Measurements from ENCODE around the gene RELA.

Gene RELA

GRCh38 chr11:65617990-65618751, 44.5 kb downstream of the RELA start:
- H3K4me1 ChIP-seq (ENCODE audit: control insufficient read depth, insufficient read depth, low read length, poor library complexity, severe bottlenecking): peaks cover 10% of the 10 kb centered on the region
- no peak overlapping the region for H3K27ac ChIP-seq (ENCODE audit: low read depth, low read length, severe bottlenecking)
- H3K36me3 ChIP-seq (ENCODE audit: control insufficient read depth, insufficient read depth, low read length): peaks cover 63% of the 10 kb centered on the region
- 96% methylated on average over 26 to 29 of the region's 33 CpGs for WGBS, 2 experiments (ENCODE audit: insufficient coverage in 2 of 2)
- no peak overlapping the region for H3K4me3 ChIP-seq (ENCODE audit: extremely low read depth, insufficient read depth, low read length, poor library complexity, severe bottlenecking)
- no peaks in the 10 kb centered on the region for H3K9me3 ChIP-seq (ENCODE audit: control insufficient read depth, low read length)

DNA sequence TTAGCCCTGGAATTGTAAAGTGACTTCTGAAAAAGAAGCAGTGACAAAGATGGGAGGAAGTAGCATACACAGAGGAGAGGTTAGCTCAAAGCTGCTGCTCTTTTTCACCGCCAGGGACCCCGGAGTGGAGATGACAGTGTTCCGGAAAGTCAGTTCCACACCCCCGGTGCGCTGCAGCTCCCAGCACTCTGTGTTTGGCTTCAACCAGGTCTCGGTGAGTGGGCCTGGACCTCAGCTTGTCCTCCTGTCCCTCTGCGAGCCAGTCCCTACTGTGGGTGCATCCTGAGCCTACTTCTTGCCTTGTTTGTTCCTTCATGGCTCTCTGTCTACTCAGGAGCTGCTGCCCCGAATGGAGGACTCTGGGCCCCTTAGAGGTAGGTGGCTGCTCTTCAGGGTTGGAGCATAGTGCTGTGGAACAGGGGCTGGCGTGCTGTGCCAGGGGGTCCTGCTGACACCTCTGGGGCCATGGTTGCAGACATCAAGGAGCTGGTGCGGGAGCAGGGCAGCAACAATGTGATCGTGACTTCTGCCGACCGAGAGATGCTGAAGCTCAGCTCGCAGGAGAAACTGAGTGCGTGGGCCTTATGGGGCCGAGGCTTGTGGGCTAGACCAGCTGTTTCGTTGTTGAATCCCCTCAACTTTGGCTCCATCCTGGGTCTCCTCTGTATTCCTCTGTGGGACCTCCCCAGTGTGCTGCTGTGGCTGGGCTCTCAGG, 45.4 kb downstream of the RELA start:
- peaks cover 19% of the 10 kb centered on the region for H3K4me1 ChIP-seq (ENCODE audit: control insufficient read depth, insufficient read depth, low read length, poor library complexity, severe bottlenecking)
- 94 to 97% methylated on average over 17 of the region's 17 CpGs for WGBS, 2 experiments (ENCODE audit: insufficient coverage in 2 of 2)
- no peak overlapping the region for H3K27ac ChIP-seq (ENCODE audit: low read depth, low read length, severe bottlenecking)
- H3K9me3 ChIP-seq (ENCODE audit: control insufficient read depth, low read length): no peaks in the 10 kb centered on the region
- H3K36me3 ChIP-seq (ENCODE audit: control insufficient read depth, insufficient read depth, low read length): peaks cover 64% of the 10 kb centered on the region
- peak overlapping the region; percentile 85 for H3K4me3 ChIP-seq (ENCODE audit: extremely low read depth, insufficient read depth, low read length, poor library complexity, severe bottlenecking)

DNA sequence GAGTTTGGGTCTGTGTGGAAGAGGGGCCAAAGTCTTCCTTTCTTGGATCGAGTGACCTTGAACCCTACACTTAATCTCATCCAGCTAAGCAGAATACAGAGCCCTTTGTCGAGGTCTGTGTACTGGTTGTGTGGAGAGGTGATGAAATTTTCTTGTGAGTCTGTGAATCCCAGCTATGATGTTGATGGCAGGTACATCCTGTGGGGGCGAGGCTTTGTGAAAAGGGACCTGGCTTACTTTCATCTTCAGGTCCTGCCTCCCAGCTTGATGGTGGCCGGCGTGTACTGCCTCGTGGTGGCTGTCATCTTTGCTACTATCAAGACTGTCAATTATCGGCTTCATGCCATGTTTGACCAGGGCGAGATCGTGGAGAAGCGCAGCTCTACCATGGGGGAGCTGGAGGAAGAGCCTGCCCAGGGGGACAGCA, 46.1 kb downstream of the RELA start:
- H3K4me3 ChIP-seq (ENCODE audit: extremely low read depth, insufficient read depth, low read length, poor library complexity, severe bottlenecking): peak overlapping the region; percentile 85
- H3K36me3 ChIP-seq (ENCODE audit: control insufficient read depth, insufficient read depth, low read length): peaks cover 59% of the 10 kb centered on the region
- H3K27ac ChIP-seq (ENCODE audit: low read depth, low read length, severe bottlenecking): no peak overlapping the region
- 82 to 88% methylated on average over 7 to 8 of the region's 10 CpGs for WGBS, 2 experiments (ENCODE audit: insufficient coverage in 2 of 2)
- H3K9me3 ChIP-seq (ENCODE audit: control insufficient read depth, low read length): no peaks in the 10 kb centered on the region
- H3K4me1 ChIP-seq (ENCODE audit: control insufficient read depth, insufficient read depth, low read length, poor library complexity, severe bottlenecking): peaks cover 24% of the 10 kb centered on the region

GRCh38 chr11:65615950-65616574, 46.7 kb downstream of the RELA start:
- peak overlapping the region; percentile 83 for H3K27ac ChIP-seq (ENCODE audit: low read depth, low read length, severe bottlenecking)
- no peaks in the 10 kb centered on the region for H3K9me3 ChIP-seq (ENCODE audit: control insufficient read depth, low read length)
- peaks cover 57% of the 10 kb centered on the region for H3K36me3 ChIP-seq (ENCODE audit: control insufficient read depth, insufficient read depth, low read length)
- H3K4me1 ChIP-seq (ENCODE audit: control insufficient read depth, insufficient read depth, low read length, poor library complexity, severe bottlenecking): peaks cover 29% of the 10 kb centered on the region
- peak overlapping the region; percentile 85 for H3K4me3 ChIP-seq (ENCODE audit: extremely low read depth, insufficient read depth, low read length, poor library complexity, severe bottlenecking)
- 0 to 4% methylated on average over 35 to 36 of the region's 50 CpGs for WGBS, 2 experiments (ENCODE audit: insufficient coverage in 2 of 2)

DNA sequence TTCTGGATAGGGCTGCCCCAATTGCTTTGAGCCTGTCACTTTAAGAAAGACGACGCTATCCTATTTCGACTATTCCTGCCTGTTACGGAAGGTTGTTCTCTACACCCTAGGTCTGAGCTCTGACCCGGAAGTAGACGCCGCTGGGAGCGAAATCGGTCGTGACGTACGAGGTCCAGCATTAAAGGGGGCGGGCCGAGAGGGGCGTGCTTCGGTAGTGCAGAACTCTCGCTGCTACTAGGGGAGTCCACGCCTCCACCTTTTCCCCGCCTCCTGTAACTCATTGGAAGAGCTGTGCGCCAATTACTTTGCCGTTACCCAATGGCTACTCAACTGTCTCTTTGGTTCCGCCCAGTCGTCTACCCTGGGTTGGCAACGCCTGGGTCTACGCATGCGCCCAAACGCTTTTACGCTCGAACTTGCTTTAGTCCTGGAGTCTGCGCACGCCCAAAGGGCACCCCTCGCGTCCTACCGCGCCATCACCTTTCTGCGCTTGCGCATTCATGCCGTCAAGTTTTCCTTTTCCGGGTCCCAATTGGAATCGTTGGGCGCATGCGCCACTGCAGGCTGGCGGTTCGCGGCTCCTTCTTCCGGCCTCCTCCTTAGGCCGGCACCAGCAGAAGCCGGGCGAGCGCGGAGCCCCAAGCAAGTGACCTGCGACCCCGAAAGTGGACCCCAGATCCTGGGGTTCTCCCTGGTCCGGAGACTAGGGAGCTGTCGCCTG, 47.3 kb downstream of the RELA start, which contains the start of gene PCNX3:
Gene PCNX3, plus strand, starts transcription at position 548 of the 721 bp plus-strand sequence. CDS start 536 bp downstream, outside the sequence.
- 0 to 1% methylated on average over 43 to 55 of the region's 55 CpGs for WGBS, 2 experiments (ENCODE audit: insufficient coverage in 2 of 2)
- H3K4me3 ChIP-seq (ENCODE audit: extremely low read depth, insufficient read depth, low read length, poor library complexity, severe bottlenecking): peak within 1 kb of the TSS; percentile 85
- peaks cover 36% of the 10 kb centered on the region for H3K4me1 ChIP-seq (ENCODE audit: control insufficient read depth, insufficient read depth, low read length, poor library complexity, severe bottlenecking)
- no peaks in the 10 kb centered on the region for H3K9me3 ChIP-seq (ENCODE audit: control insufficient read depth, low read length)
- H3K36me3 ChIP-seq (ENCODE audit: control insufficient read depth, insufficient read depth, low read length): peaks cover 57% of the 10 kb centered on the region
- H3K27ac ChIP-seq (ENCODE audit: low read depth, low read length, severe bottlenecking): peak within 1 kb of the TSS; percentile 83

DNA sequence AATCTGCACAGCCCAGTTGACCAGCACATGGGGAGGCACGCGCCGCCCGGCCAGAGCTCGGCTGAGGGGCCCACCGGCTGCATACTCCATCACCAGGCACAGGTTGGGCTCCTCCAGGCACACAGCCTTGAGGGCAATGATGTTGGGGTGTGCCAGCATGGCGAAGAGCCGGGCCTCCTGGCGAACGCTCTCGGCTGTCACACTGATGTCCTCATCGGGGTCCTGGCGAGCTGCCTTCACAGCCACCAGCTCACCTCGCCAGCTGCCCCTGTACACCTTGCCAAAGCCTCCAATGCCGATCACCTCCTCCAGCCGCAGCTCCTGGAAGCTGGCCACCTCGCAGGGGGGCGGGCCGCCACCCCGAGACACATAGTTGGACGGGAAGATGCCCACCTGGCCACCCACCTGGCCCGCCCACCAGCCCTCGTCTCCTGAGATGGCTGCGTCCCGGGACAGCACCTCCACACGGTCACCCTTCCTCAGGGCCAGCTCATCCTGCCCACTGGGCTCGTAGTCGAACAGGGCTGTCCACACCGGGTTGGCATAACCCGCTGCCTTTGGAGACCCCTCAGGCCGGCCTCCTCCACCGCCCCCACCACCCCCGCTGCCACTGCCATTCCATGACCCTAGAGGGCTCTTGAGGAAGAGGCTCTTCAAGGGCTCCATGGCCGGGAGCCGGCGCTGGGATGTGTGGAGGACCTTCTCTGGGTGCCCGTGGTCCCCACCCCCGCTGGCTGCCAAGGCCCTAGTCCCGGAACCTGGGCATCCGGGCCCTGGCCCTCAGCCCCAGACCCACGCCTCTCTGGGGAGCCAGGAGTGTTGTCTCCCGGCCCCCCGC, 49.4 kb downstream of the RELA start:
- H3K9me3 ChIP-seq (ENCODE audit: control insufficient read depth, low read length): no peaks in the 10 kb centered on the region
- peaks cover 38% of the 10 kb centered on the region for H3K4me1 ChIP-seq (ENCODE audit: control insufficient read depth, insufficient read depth, low read length, poor library complexity, severe bottlenecking)
- 67 to 73% methylated on average over 29 to 37 of the region's 43 CpGs for WGBS, 2 experiments (ENCODE audit: insufficient coverage in 2 of 2)
- peak overlapping the region; percentile 79 for H3K27ac ChIP-seq (ENCODE audit: low read depth, low read length, severe bottlenecking)
- peak overlapping the region; percentile 84 for H3K4me3 ChIP-seq (ENCODE audit: extremely low read depth, insufficient read depth, low read length, poor library complexity, severe bottlenecking)
- H3K36me3 ChIP-seq (ENCODE audit: control insufficient read depth, insufficient read depth, low read length): peaks cover 57% of the 10 kb centered on the region

DNA sequence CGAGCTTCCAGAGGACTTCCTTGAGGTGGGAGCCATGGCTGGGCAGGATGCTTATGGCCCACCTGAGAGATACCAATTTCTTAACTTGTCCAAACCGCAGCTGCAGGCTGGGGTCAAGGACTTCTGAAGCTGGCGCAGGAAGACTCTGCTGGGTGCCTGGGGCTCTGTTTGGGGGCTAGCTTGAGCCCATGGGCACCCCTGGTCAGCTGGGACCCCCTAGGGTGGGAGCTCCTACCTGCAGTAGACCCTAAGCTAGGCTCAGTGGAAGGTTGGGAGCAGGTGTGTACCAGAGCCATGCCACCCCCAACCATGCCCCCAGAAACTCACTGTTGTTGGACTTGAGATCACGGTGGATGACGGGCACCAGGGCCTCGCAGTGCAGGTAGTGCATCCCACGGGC, 50.0 kb downstream of the RELA start:
- Histone ChIP-seq H3K4me3 (ENCODE audit: extremely low read depth, insufficient read depth, low read length, poor library complexity, severe bottlenecking) (peak overlapping the region; percentile 84), H3K27ac (ENCODE audit: low read depth, low read length, severe bottlenecking) (peak overlapping the region; percentile 42), H3K36me3 (ENCODE audit: control insufficient read depth, insufficient read depth, low read length) (peaks cover 57% of the 10 kb centered on the region), H3K4me1 (ENCODE audit: control insufficient read depth, insufficient read depth, low read length, poor library complexity, severe bottlenecking) (peaks cover 42% of the 10 kb centered on the region), H3K9me3 (ENCODE audit: control insufficient read depth, low read length) (no peaks in the 10 kb centered on the region)
- 97 to 100% methylated on average over 2 to 7 of the region's 7 CpGs for WGBS, 2 experiments (ENCODE audit: insufficient coverage in 2 of 2)

GRCh38 chr11:65611758-65612603, 50.7 kb downstream of the RELA start:
- peak overlapping the region; percentile 84 for H3K4me3 ChIP-seq (ENCODE audit: extremely low read depth, insufficient read depth, low read length, poor library complexity, severe bottlenecking)
- WGBS, 2 experiments (ENCODE audit: insufficient coverage in 2 of 2): 67 to 85% methylated on average over 7 to 11 of the region's 12 CpGs
- H3K9me3 ChIP-seq (ENCODE audit: control insufficient read depth, low read length): no peaks in the 10 kb centered on the region
- H3K27ac ChIP-seq (ENCODE audit: low read depth, low read length, severe bottlenecking): peak overlapping the region; percentile 89
- peaks cover 54% of the 10 kb centered on the region for H3K36me3 ChIP-seq (ENCODE audit: control insufficient read depth, insufficient read depth, low read length)
- H3K4me1 ChIP-seq (ENCODE audit: control insufficient read depth, insufficient read depth, low read length, poor library complexity, severe bottlenecking): peaks cover 43% of the 10 kb centered on the region

DNA sequence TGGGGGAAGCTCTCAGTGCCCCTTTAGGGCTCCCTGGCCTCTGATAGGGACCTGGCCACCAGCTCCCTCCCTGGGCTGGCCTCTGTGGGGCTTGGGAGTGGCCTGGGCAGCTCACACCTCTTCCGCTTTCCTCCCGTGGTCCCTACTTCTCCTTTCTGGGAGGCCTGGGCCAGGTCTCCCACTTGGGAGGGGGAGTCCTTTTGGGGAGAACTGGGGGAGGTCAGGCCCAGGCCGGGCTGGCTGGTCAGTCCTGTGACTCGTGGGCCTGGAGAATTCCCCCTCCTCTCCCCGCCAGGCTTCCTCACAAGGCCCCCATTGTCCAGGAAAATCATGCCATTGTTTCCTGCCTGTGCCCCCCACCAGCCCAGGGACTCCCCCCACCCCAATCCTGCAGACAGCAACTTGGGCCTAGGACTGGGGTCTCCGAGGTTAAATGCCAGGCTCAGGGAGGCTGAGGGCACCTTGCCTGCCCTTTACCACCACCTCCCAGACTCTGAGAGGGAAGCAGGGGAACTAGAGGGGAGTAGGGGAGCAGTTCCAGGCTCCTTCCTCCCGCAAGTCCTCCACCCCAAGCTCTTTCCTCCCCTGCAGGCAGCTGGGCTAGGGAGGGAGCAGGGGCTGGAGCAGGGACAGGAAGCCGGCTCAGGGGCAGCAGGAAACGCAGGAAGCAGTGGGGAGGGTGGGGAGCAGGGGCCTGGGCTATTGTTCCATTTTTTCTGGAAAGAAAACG, 51.5 kb downstream of the RELA start:
- Histone ChIP-seq H3K4me3 (ENCODE audit: extremely low read depth, insufficient read depth, low read length, poor library complexity, severe bottlenecking) (peak overlapping the region; percentile 84), H3K27ac (ENCODE audit: low read depth, low read length, severe bottlenecking) (peak overlapping the region; percentile 89), H3K9me3 (ENCODE audit: control insufficient read depth, low read length) (no peaks in the 10 kb centered on the region), H3K36me3 (ENCODE audit: control insufficient read depth, insufficient read depth, low read length) (peaks cover 52% of the 10 kb centered on the region), H3K4me1 (ENCODE audit: control insufficient read depth, insufficient read depth, low read length, poor library complexity, severe bottlenecking) (peaks cover 43% of the 10 kb centered on the region)
- 25 to 67% methylated on average over 1 of the region's 10 CpGs for whole genome bisulfite sequencing, 2 experiments (ENCODE audit: insufficient coverage in 2 of 2)
